A673 (cell line): ENCODE results near the gene CLTC. TPM values are rescaled to one million over a fixed set of nuclear protein-coding genes. Genes with fewer than 3 reads are reported as not detected.

Source experiments
- BruUV-seq: library from RNA; stranded (reverse); fragments of 400-500 nt; replicated peaks from 2 replicates; lab custom pipeline; 2021; lab: Mats Ljungman, UMichigan
- CTCF ChIA-PET: fragments of 300-600 bp; sonication (Branson Sonifier 250); formaldehyde crosslinking; loops from one replicate; lab custom pipeline; 2022; ENCODE audit warnings: antibody characterized with exemption; lab: Charles Lee
- POLR2A ChIA-PET: fragments of 300-600 bp; sonication (Branson Sonifier 250); formaldehyde crosslinking; loops from one replicate; lab custom pipeline; 2022; ENCODE audit warnings: antibody characterized with exemption; ENCODE audit not compliant: low non-redundant PET; lab: Charles Lee
- DNase-seq: peaks from one replicate; pipeline ENCODE4 v3.0.0-alpha.2; 2015; ENCODE audit warnings: low spot score
- H3K27ac ChIP-seq: fragments of 200-600 bp; sonication (generic); 2 replicates; pipeline ENCODE4 v1.5.1; 2016; ENCODE audit warnings: mixed run types, low read depth, mild to moderate bottlenecking, mixed read lengths, antibody characterized with exemption, low read length; ENCODE audit not compliant: poor library complexity, severe bottlenecking
- H3K27me3 ChIP-seq: fragments of 200-600 bp; sonication (generic); replicated peaks from 2 replicates; pipeline ENCODE4 v1.6.1; 2017; ENCODE audit warnings: mixed run types, low read depth, mild to moderate bottlenecking, mixed read lengths, antibody characterized with exemption, low read length; ENCODE audit not compliant: insufficient read depth, poor library complexity
- H3K36me3 ChIP-seq: fragments of 200-600 bp; sonication (generic); 2 replicates; pipeline ENCODE4 v1.6.1; 2016; ENCODE audit warnings: mixed run types, mild to moderate bottlenecking, mixed read lengths, antibody characterized with exemption, low read length; ENCODE audit not compliant: insufficient read depth, poor library complexity, severe bottlenecking
- H3K4me1 ChIP-seq: fragments of 200-600 bp; sonication (generic); 2 replicates; pipeline ENCODE4 v1.6.1; 2017; ENCODE audit warnings: mixed run types, mild to moderate bottlenecking, mixed read lengths, antibody characterized with exemption, low read length; ENCODE audit not compliant: insufficient read depth, poor library complexity, severe bottlenecking
- H3K4me3 ChIP-seq: fragments of 200-600 bp; sonication (generic); 2 replicates; pipeline ENCODE4 v1.5.1; 2016; ENCODE audit warnings: low read depth, mixed run types, mild to moderate bottlenecking, mixed read lengths, low read length; ENCODE audit not compliant: poor library complexity, severe bottlenecking
- H3K9me3 ChIP-seq: fragments of 200-600 bp; sonication (generic); 2 replicates; pipeline ENCODE4 v1.6.1; 2016; ENCODE audit warnings: mixed run types, low read depth, mild to moderate bottlenecking, mixed read lengths, antibody characterized with exemption, low read length; ENCODE audit not compliant: poor library complexity, severe bottlenecking
- EZH2 ChIP-seq: fragments of 200-600 bp; sonication (generic); IDR thresholded peaks from 2 replicates; pipeline ENCODE4 v1.6.1; 2017; ENCODE audit warnings: borderline replicate concordance, low read depth, mild to moderate bottlenecking, mixed read lengths, antibody characterized with exemption, low read length; ENCODE audit not compliant: poor library complexity, severe bottlenecking
- intact Hi-C: fragments of 100-400 bp; cut with micrococcal nuclease; formaldehyde crosslinking; loops from one replicate; pipeline ENCODE4 v1.10.0; 2022; ENCODE audit not compliant: unreplicated experiment
- total RNA-seq: library from RNA; stranded (reverse); gene quantifications from 2 replicates; pipeline ENCODE4 v1.2.3, GENCODE V29; 2021
- TF ChIP-seq, protein P1 (sequence below): fragments of 300-800, 200-600 bp; sonication (generic); conservative IDR thresholded peaks from 2 replicates; pipeline ENCODE4 v1.5.1; 2017; ENCODE audit warnings: low read depth, mild to moderate bottlenecking, antibody characterized with exemption, low read length, moderate library complexity, mixed read lengths

CLTC gene
- total RNA-seq, 1 experiment from 2014 or later = 313 TPM

- CTCF ChIA-PET = interaction anchor here (0.6 kb wide), 1 partner anchor 20 kb away, joined by 3 read pairs; no protein-coding TSS in a partner anchor
- Histone ChIP-seq H3K9me3 (no peaks in the 10 kb centered on the region), H3K4me3 (peak overlapping the region; percentile 82), H3K4me1 (peaks cover 43% of the 10 kb centered on the region), H3K27me3 (no peaks in the 10 kb centered on the region), H3K27ac (peak overlapping the region; percentile 98), H3K36me3 (no peaks in the 10 kb centered on the region)
- TF ChIP-seq EZH2 = no peak
- TF ChIP-seq, protein P1, sequence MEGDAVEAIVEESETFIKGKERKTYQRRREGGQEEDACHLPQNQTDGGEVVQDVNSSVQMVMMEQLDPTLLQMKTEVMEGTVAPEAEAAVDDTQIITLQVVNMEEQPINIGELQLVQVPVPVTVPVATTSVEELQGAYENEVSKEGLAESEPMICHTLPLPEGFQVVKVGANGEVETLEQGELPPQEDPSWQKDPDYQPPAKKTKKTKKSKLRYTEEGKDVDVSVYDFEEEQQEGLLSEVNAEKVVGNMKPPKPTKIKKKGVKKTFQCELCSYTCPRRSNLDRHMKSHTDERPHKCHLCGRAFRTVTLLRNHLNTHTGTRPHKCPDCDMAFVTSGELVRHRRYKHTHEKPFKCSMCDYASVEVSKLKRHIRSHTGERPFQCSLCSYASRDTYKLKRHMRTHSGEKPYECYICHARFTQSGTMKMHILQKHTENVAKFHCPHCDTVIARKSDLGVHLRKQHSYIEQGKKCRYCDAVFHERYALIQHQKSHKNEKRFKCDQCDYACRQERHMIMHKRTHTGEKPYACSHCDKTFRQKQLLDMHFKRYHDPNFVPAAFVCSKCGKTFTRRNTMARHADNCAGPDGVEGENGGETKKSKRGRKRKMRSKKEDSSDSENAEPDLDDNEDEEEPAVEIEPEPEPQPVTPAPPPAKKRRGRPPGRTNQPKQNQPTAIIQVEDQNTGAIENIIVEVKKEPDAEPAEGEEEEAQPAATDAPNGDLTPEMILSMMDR = no peak
- TSS peak; percentile 57 for BruUV-seq
- intact Hi-C loops = no loop called here
- POLR2A ChIA-PET = no interaction called here
- DNase-seq = peak; percentile 45
Observed at GRCh38 chr17:59620518-59621259, 994 bp downstream of the CLTC start.

DNA sequence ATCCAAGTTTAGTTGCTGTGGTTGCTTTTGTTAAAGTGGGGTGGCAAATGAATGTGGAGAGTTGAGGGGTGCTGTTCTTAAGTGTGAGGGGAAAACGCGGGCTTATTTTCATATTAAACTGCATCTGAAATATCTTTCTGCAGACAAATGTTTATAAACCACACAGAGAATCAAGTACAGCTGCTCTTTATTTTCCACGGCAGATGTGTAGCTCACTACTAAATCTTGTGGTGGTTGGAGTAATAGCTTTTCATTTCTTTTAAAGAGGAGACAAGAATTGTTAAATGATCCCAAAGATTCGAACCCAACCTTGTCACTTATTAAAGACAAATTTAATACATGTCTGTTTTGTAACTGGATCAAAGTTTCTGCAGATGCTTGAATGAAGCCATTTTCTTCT is 2.1 kb downstream of the CLTC start:
- CTCF ChIA-PET = no interaction called here
- no TSS peak for BruUV-seq
- intact Hi-C loops = no loop called here

DNA sequence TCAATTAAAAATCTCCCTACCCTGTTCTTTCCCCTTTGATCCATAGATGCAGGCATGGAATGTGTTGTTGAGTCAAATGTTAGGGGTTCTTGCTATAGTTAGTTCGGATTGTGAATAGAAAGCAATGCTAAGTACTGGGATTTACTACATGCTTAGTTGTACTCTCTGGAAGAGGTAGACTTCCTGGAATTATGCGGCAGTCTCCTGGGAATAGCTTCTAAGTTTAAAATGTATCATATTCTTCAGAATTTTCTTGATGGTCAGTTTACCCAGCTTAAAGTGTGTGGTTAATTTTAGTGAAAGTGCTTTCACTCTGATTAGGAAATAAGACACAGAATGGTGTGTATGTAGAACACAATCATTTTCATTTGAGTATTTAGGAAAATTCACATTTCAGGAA is 3.5 kb downstream of the CLTC start:
- Histone ChIP-seq H3K4me3 (peak overlapping the region; percentile 82), H3K27me3 (no peaks in the 10 kb centered on the region), H3K9me3 (no peaks in the 10 kb centered on the region), H3K36me3 (no peaks in the 10 kb centered on the region), H3K27ac (peak overlapping the region; percentile 31), H3K4me1 (peaks cover 54% of the 10 kb centered on the region)
- ChIA-PET CTCF (no interaction called here), POLR2A (no interaction called here)
- intact Hi-C loops = no loop called here
- TF ChIP-seq, protein P1 = no peak
- TF ChIP-seq EZH2 = no peak
- no peak for DNase-seq
- BruUV-seq = no TSS peak

More for the DNA sequence above, 2.1 kb downstream of the CLTC start:
- H3K4me1 ChIP-seq = peaks cover 50% of the 10 kb centered on the region
- H3K36me3 ChIP-seq = no peaks in the 10 kb centered on the region
- no peak for DNase-seq
- TF ChIP-seq, protein P1 = no peak
- no peak for TF ChIP-seq EZH2
- no peaks in the 10 kb centered on the region for H3K27me3 ChIP-seq
- no peaks in the 10 kb centered on the region for H3K9me3 ChIP-seq
- peak overlapping the region; percentile 82 for H3K4me3 ChIP-seq
- peak overlapping the region; percentile 98 for H3K27ac ChIP-seq
- POLR2A ChIA-PET = no interaction called here
